HG02884 (cell line): ENCODE results near the gene ZNF274.
"Not testable (repeated sequence)": the region's sequence is repeated elsewhere in the genome, so short reads cannot be mapped to it uniquely, and the experiment has no call there.

Experiments used
- ATAC-seq: cut with Tn5 transposase; IDR thresholded peaks from one replicate; pipeline ENCODE4 v1.9.1; 2021; ENCODE audit warnings: mild to moderate bottlenecking, moderate library complexity; ENCODE audit not compliant: unreplicated experiment

Gene ZNF274

DNA sequence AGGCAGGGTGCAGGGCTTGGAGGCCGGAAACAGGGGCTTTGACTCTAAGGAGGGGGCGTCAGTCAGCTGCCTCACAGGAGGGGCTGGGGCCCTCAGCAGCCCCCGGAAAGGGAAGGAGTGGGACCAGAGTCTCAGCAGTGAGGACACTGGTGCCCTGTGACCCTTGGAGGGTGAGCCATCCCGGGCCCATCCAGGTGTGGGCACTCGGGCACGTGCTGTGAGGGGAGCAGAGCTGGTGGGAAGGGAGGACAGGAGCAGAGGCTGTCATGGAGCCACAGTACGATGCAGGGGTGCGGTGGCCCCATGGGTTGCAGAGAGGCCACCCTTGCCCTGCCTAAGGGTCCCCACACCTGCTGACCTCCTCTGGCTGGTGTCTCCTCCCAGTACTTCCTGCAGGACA lies 26.7 kb downstream of the ZNF274 start:
- no peak for ATAC-seq

DNA sequence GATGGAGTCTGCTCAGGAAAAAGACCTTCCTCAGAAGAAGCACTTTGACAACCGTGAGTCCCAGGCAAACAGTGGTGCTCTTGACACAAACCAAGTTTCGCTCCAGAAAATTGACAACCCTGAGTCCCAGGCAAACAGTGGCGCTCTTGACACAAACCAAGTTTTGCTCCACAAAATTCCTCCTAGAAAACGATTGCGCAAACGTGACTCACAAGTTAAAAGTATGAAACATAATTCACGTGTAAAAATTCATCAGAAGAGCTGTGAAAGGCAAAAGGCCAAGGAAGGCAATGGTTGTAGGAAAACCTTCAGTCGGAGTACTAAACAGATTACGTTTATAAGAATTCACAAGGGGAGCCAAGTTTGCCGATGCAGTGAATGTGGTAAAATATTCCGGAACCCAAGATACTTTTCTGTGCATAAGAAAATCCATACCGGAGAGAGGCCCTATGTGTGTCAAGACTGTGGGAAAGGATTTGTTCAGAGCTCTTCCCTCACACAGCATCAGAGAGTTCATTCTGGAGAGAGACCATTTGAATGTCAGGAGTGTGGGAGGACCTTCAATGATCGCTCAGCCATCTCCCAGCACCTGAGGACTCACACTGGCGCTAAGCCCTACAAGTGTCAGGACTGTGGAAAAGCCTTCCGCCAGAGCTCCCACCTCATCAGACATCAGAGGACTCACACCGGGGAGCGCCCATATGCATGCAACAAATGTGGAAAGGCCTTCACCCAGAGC lies 29.6 kb downstream of the ZNF274 start:
- ATAC-seq, result no peak

DNA sequence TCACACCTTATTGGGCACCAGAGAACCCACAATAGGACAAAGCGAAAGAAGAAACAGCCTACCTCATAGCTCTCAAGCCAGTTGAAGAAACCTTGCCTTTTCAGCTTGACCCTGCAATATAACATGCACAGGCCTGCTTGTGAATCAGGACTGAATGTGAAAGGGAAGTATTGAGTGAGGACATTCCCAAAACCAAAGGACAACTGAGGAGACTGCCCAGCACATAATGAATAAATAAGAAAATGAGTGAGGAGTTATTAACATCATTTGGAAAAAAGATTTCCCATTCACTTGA lies 30.2 kb downstream of the ZNF274 start:
- ATAC-seq, result no peak

DNA sequence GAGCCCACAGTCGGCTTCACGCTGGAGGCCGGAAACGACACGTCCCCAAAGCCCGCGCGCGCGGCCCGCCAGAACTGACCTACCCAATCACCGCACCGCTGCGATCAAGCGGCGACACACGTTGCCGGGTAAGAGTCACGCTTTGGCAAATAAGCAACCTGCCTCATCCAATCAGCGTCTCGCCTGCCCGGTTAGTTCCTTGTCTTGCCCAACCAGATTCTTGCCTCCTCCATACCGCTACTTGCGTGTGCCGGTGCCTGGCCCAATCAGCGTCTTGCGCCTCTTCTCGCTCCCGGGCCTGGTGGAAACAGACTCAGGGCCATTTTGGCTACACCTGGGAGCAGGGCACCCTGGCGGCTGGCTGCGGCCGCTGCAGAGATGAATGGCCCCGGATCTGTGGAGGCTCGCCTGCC lies 34.2 kb downstream of the ZNF274 start:
- ATAC-seq, result no peak

DNA sequence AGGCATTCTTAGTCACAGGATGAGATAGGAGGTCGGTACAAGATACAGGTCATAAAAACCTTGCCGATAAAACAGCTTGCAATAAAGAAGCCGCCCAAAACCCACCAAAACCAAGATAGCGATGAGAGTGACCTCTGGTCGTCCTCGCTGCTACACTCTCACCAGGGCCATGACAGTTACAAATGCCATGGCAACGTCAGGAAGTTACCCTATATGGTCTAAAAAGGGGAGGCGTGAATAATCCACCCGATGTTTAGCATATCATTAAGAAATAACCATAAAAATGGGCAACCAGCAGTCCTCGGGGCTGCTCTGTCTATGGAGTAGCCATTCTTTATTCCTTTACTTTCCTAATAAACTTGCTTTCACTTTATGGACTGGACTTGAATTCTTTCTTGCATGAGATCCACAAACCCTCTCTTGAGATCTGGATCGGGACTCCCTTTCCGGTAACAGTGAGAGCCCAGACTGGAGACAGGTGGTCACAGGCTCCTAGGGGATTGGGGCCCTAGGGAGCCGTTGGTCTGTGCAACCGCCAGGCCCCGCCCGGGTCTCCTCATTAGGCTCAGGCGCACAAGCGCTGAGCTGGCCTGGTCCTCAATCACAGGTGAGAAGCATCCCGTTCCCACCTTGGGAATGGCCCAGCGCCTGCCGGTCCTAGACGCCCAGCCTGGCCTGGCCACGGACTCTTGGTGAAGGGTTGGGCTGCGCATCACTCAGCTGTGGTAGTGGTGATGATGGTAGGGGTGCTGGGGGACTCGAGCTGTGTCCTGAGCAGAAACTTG lies 34.9 kb downstream of the ZNF274 start:
- ATAC-seq, result no peak

DNA sequence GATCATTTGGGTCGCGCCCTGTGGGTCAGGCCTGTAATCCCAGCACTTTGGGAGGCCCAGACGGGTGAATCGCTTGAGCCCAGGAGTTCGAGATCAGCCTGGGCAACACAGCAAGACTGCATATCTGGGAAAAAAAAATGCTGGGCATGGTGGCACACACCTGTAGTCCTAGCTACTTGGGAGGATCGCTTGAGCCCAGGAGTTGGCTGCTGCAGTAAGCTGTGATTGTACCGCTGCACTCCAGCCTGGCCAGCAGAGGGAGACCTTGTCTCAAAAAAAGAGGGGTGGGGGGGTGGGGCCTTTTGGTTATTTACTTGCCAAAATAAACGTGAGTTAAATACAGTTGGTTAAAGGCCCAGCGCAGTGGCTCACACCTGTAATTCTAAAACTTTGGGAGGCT lies 36.0 kb downstream of the ZNF274 start:
- ATAC-seq, result no peak

DNA sequence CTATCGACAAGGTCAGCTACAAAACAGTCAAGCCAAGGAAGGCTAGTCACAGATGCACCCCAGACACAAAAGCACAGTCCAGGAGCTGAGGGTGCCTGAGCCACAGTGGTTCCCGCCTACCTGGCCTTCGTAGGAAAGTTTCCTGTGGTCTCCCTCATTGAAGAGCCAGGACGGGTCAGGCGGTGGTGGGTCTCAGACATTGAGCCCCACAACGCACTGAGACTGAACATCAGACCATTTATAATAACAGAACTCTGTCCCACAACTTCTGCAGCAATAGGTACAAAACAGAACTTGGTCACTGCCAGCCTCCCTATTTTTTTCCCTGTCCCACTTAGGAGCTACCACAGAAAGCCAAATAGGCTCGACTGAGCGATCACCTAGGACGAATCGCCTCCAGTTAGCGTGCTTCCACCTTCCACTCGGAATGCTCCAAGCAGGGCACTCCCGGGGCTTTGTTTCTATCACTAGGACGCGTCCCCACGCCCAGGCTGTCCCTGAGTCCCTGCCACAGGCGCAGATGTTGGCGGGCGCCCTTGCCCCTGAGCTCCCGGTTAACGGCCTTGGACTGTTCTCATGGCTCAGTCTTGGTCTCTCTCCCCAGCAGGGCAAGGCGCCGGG lies 45.2 kb downstream of the ZNF274 start:
- ATAC-seq, result no peak

DNA sequence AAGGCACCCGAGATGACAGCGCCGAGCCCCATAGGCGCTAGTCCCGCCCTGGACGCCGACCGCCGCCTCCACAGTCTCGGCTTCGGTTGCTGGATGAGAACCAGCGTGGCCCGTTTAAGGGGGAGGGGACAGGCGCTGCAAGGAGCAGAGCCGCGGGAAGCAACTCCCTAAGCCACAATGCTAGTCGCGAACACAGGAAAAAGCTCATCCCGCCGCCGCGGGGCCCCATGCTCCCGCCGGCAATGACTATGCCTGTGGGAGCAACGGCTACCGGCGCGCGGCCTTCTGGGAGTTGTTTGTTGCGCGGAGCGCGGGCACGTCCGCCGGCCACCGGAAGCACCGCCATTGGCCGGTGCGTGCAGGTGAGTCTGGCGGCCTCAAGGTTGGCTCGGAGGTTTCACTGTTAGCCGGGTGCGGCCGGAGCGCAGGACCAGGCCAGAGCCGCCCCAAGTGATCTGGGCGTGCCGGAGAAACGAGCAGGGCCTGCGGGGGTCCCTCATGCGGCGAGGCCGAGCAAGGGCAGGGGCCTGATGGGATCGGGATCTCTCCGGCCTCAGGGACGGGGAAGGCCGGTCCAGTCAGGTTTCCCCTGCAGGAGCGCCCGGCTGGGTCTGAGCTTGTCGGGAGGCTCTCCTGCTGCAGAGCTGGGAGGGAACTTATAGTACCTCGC lies 45.9 kb downstream of the ZNF274 start, which contains the start of gene ZNF544:
TSS of gene ZNF544 (plus strand) at position 330 of the 670 bp plus-strand sequence. CDS start 15,110 bp downstream, outside the sequence.
- peak; percentile 85 for ATAC-seq

DNA sequence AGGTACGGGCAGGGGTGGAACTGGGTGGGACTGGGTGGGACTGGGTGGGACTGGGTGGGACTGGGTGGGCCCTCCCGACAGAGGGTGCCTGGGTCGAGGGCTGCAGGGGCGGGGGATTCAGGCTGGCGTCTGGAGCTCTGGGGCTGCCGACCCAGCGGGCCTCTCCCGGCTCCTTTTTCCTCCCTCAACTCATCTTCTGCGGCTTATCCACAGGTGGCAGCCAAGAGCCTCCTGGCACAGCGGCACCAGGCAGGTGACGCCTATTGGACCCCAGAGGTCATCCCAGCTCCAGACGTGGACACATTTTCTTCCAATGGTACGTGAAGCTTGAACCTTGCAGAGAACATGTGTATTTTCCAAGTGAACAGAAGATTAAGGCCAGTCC lies 46.4 kb downstream of the ZNF274 start:
- ATAC-seq, result no peak

DNA sequence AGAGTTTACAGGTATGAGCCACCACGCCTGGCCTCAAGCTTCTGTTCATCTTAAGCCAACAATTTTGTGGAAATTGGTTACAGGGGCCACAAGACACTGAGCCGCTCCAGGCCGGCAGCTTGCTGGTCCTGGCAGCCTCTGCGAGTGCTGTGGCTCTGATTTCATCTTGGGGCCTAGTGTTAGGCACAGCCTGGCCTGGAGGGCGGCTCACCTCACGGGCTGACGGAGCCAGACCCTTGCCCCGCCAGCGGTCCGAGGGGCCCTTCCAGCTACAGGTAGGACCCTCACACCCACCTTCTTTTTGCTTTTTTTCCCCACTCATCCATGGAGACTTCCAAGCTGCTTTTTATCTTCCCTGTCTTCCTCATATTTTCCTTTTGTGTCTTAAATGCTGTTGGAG lies 54.5 kb downstream of the ZNF274 start:
- no peak for ATAC-seq

DNA sequence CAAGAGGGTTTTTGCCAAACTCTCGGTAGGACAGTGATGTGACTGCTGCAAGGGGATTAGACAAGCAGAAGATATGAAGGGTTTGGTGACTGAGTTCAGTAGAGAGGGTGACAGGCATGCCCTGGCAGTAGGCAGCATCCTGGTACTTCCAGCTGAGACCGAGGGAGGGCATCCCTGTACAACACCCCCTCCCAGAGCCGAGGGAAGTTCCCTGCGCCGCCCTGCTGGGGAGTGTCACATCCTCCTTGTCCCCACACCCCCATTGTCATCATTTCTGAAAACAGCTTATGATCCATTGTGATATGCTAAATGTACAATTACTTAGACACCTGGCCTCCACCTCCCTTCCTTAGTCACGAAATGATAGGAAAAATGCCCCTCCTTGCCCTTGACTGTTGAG lies 60.5 kb downstream of the ZNF274 start:
- ATAC-seq, result no peak

DNA sequence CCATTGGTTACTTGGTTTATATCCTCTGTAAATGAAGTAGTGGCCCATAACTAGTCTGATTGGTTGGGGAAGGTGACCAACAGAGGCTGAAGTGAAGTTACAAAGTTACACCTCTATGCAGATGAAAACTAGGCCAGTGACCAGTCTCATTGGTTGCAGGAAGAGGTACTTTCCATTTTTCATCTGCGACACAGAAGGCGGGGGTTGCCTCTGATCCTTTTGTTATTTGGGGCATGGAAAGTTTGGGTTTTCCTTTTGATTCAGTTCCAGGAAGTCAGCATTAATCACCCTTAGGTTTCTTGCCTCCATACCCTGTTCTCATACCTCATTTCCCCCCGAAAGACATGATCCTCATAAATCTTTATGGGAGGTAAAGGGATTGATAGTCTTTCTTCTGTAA lies 66.0 kb downstream of the ZNF274 start:
- no peak for ATAC-seq

DNA sequence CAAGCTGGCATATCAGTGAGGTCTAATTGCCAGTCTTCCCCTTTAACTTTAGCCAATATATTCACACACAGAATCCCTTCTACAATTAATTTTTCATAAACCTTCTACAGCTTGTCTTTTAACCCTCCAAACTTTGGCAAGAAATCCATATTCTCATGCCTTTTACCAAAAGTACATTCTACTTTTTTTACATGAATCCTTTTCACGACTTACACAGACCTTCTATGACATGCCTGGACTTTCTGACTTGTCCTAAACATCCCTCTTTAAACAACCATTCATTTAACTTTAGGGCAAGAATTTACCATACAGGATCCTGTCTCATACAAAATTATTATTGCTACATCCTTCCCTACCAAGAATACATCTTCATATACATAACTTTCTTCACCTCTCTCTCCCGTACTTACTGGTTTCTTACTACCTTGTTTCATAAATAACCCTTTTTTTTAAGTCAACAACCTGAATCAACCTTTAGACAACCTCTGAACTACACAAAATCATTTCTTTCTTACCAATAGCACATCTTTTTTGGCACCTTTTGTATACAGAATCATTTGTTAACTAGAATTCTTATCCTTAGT lies 69.3 kb downstream of the ZNF274 start:
- no peak for ATAC-seq

DNA sequence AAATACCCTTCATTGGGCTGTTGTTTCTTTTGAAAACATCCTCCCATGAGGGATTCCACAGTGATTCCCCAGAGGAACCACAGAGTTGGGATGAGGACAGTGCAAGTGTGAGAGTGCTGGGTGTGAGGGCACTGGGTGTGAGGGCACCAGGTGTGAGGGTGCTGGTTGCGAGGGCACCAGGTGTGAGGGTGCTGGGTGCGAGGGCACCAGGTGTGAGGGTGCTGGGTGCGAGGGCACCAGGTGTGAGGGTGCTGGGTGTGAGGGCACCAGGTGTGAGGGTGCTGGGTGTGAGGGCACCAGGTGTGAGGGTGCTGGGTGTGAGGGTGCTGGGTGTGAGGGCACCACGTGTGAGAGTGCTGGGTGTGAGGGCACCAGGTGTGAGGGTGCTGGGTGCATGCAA lies 75.4 kb downstream of the ZNF274 start:
- not testable (repeated sequence) for ATAC-seq

DNA sequence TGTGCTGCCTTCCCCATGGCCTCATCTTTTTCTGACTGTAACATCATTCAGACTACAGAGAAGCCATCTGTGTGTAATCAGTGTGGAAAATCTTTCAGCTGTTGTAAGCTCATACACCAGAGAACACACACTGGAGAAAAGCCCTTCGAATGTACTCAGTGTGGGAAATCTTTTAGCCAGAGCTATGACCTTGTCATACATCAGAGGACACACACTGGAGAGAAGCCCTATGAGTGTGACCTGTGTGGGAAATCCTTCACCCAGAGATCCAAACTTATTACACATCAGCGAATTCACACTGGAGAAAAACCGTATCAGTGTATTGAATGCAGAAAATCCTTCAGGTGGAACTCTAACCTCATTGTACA lies 78.7 kb downstream of the ZNF274 start:
- ATAC-seq, result no peak

DNA sequence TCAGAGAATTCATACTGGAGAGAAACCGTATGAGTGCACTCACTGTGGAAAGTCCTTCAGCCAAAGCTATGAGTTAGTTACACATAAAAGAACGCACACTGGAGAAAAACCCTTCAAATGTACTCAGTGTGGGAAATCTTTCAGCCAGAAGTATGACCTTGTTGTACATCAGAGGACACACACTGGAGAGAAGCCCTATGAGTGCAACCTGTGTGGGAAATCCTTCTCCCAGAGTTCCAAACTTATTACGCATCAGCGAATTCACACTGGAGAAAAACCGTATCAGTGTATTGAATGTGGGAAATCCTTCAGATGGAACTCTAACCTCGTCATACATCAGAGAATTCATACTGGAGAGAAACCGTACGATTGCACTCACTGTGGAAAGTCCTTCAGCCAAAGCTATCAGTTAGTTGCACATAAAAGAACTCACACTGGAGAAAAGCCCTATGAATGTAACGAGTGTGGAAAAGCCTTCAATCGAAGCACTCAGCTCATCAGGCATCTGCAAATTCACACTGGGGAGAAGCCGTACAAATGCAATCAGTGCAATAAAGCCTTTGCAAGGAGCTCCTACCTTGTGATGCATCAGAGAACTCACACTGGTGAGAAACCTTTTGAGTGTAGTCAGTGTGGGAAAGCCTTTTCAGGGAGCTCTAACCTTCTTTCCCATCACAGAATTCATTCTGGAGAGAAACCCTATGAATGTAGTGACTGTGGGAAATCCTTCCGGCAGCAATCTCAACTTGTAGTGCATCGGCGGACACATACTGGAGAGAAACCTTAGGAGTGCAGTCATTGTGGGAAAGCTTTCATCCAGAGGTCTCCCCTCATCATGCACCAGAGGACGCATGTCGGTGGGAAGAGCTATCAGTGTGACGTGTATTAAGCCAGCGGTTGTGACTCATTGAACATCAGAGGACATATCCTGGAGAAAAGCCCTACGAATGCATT lies 79.4 kb downstream of the ZNF274 start:
- ATAC-seq, result no peak

DNA sequence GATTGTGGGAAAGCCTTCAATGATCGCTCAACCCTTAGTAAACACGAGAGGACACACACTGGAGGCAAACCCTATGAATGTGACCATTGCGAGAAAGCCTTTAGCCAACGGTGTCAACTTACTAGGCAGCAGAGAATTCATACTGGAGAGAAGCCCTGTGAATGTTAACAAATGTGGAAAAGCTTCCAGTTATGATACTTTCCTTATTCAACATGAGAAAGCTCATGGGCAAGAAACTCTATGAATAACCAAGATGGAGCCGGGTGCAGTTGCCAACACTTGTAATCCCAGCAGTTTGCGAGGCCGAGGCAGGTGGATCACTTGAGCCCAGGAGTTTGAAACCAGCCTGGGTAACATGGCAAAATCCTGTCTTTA lies 80.0 kb downstream of the ZNF274 start:
- no peak for ATAC-seq
